Stimulated activated CD8-positive, alpha-beta memory T cell treated with anti-CD3 and anti-CD28 coated beads, Interleukin-7, amount 100 ng/mL, for 24 hours (primary cell): ENCODE results near the gene METTL25B.

Experiments used
- DNase-seq: peaks from one replicate; pipeline ENCODE4 v3.0.0-alpha.2; 2020; ENCODE audit warnings: low read depth

The METTL25B gene

GRCh38 chr1:156727926-156728598 is at the start of gene METTL25B:
METTL25B (plus strand) TSS chr1:156728469; CDS start chr1:156729105, 636 bp downstream.
- peak; percentile 52 for DNase-seq

- no peak for DNase-seq
Observed at GRCh38 chr1:156680056-156680455, 48.2 kb upstream of the METTL25B start.

GRCh38 chr1:156681196-156681960 is 46.9 kb upstream of the METTL25B start:
- no peak for DNase-seq

GRCh38 chr1:156682166-156682890 is 45.9 kb upstream of the METTL25B start:
- no peak for DNase-seq

GRCh38 chr1:156684227-156684782 is 44.0 kb upstream of the METTL25B start:
- no peak for DNase-seq

GRCh38 chr1:156689035-156689952 is 39.0 kb upstream of the METTL25B start:
- peak; percentile 51 for DNase-seq

- DNase-seq = no peak
Observed at GRCh38 chr1:156689953-156690674, 38.2 kb upstream of the METTL25B start.

- no peak for DNase-seq
Observed at GRCh38 chr1:156690675-156691036, 37.6 kb upstream of the METTL25B start.

GRCh38 chr1:156691191-156691590 is 37.1 kb upstream of the METTL25B start:
- DNase-seq = no peak

- no peak for DNase-seq
Observed at GRCh38 chr1:156691665-156692440, 36.4 kb upstream of the METTL25B start.

GRCh38 chr1:156692441-156692924 is 35.8 kb upstream of the METTL25B start:
- DNase-seq = no peak

- no peak for DNase-seq
Observed at GRCh38 chr1:156692925-156693847, 35.1 kb upstream of the METTL25B start.

GRCh38 chr1:156693848-156694689 is 34.2 kb upstream of the METTL25B start:
- DNase-seq = no peak

- DNase-seq = no peak
Observed at GRCh38 chr1:156694690-156694962, 33.6 kb upstream of the METTL25B start.

GRCh38 chr1:156696755-156697154 is 31.5 kb upstream of the METTL25B start:
- DNase-seq = no peak

GRCh38 chr1:156697481-156697880 is 30.8 kb upstream of the METTL25B start:
- DNase-seq = no peak

GRCh38 chr1:156698995-156699394 is 29.3 kb upstream of the METTL25B start:
- DNase-seq = no peak
